Loucy (cell line): ENCODE results near the gene TJP2.

Source experiments
- CTCF ChIP-seq: fragments of 200-600 bp; sonication (generic); conservative IDR thresholded peaks from 2 replicates; pipeline ENCODE4 v1.5.1; 2014; ENCODE audit warnings: mild to moderate bottlenecking, antibody characterized with exemption, low read length
- EZH2phosphoT487 ChIP-seq: fragments of 200-600 bp; IDR thresholded peaks from 2 replicates; pipeline ENCODE4 v1.6.1; 2018; ENCODE audit warnings: antibody characterized with exemption, mild to moderate bottlenecking, moderate library complexity, borderline replicate concordance

- TF ChIP-seq CTCF (no peak), EZH2phosphoT487 (no peak)
Measured at GRCh38 chr9:69165581-69165980, 8.5 kb upstream of the TJP2 start.
